Subcutaneous abdominal adipose tissue (tissue), 5 donors: ENCODE measurements around the gene PREX1.

Experiments used
- H3K27ac ChIP-seq: one replicate; pipeline ENCODE4 v1.7.0; 2013; ENCODE audit warnings: low read depth, mild to moderate bottlenecking, inconsistent platforms, low read length, moderate library complexity
- H3K27me3 ChIP-seq, 5 donors: one replicate each; pipeline ENCODE4 v1.7.0; 2013; ENCODE audit warnings: low read length in 5 of 5, inconsistent platforms in 1 of 5; ENCODE audit not compliant: control insufficient read depth in 5 of 5, insufficient read depth in 4 of 5
- H3K36me3 ChIP-seq, 5 donors: one replicate each; pipeline ENCODE4 v1.7.0; 2013; ENCODE audit warnings: low read length in 5 of 5; ENCODE audit not compliant: control insufficient read depth in 5 of 5, insufficient read depth in 5 of 5
- H3K4me1 ChIP-seq, 5 donors: one replicate each; pipeline ENCODE4 v1.7.0; 2013; ENCODE audit warnings: low read length in 5 of 5, mild to moderate bottlenecking in 3 of 5, moderate library complexity in 1 of 5; ENCODE audit not compliant: control insufficient read depth in 5 of 5, insufficient read depth in 5 of 5
- H3K4me3 ChIP-seq, 5 donors: one replicate each; pipeline ENCODE4 v1.7.0; 2013; ENCODE audit warnings: low read length in 5 of 5, low read depth in 1 of 5
- H3K9ac ChIP-seq, 5 donors: one replicate each; pipeline ENCODE4 v1.7.0; 2013; ENCODE audit warnings: low read length in 5 of 5, mild to moderate bottlenecking in 4 of 5, moderate library complexity in 3 of 5
- H3K9me3 ChIP-seq, 5 donors: one replicate each; pipeline ENCODE4 v1.7.0; 2013; ENCODE audit warnings: low read length in 5 of 5; ENCODE audit not compliant: control insufficient read depth in 5 of 5
- donor health status: healthy.
- donor health status: healthy.
- donor health status: healthy.
- donor health status: healthy.
- donor health status: healthy.

PREX1 gene

GRCh38 chr20:48703107-48703506, 124.7 kb downstream of the PREX1 start:
- Histone ChIP-seq H3K27me3 (peaks cover 0 to 15% (median 8%) of the 10 kb centered on the region in 5 donors), H3K36me3 (peaks cover 0 to 39% (median 5%) of the 10 kb centered on the region in 5 donors), H3K9ac (no peak overlapping the region), H3K4me3 (no peak overlapping the region), H3K9me3 (no peaks in the 10 kb centered on the region), H3K4me1 (peaks cover 5 to 45% (median 36%) of the 10 kb centered on the region in 5 donors), H3K27ac (no peak overlapping the region)

- Histone ChIP-seq H3K9ac (no peak overlapping the region), H3K27me3 (peaks cover 0 to 15% (median 7%) of the 10 kb centered on the region in 5 donors), H3K4me1 (peaks cover 5 to 50% (median 40%) of the 10 kb centered on the region in 5 donors), H3K27ac (no peak overlapping the region), H3K4me3 (no peak overlapping the region), H3K36me3 (peaks cover 0 to 40% (median 5%) of the 10 kb centered on the region in 5 donors), H3K9me3 (no peaks in the 10 kb centered on the region)
Measured at GRCh38 chr20:48702455-48702913, 125.3 kb downstream of the PREX1 start.

DNA sequence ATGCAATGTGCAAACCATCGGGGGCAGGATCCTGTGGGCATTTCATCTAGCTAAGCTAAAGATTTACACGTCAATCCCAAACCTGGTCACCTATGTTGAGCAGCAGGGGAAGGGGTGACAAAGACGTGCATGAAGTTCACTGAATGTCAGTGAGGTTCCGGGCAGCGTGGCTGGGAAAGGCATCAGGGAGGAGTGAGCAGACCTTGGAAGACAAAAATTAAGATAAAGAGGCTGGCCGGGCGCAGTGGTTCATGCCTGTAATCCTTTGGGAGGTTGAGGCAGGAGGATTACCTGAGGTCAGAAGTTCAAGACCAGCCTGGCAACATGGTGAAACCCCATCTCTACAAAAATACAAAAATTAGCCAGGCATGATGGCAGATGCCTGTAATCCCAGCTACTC, 126.1 kb downstream of the PREX1 start:
- Histone ChIP-seq H3K36me3 (peaks cover 0 to 33% (median 5%) of the 10 kb centered on the region in 5 donors), H3K27me3 (peaks cover 0 to 12% (median 7%) of the 10 kb centered on the region in 5 donors), H3K4me1 (peaks cover 4 to 45% (median 34%) of the 10 kb centered on the region in 5 donors), H3K9ac (no peak overlapping the region), H3K9me3 (no peaks in the 10 kb centered on the region), H3K4me3 (no peak overlapping the region), H3K27ac (no peak overlapping the region)

DNA sequence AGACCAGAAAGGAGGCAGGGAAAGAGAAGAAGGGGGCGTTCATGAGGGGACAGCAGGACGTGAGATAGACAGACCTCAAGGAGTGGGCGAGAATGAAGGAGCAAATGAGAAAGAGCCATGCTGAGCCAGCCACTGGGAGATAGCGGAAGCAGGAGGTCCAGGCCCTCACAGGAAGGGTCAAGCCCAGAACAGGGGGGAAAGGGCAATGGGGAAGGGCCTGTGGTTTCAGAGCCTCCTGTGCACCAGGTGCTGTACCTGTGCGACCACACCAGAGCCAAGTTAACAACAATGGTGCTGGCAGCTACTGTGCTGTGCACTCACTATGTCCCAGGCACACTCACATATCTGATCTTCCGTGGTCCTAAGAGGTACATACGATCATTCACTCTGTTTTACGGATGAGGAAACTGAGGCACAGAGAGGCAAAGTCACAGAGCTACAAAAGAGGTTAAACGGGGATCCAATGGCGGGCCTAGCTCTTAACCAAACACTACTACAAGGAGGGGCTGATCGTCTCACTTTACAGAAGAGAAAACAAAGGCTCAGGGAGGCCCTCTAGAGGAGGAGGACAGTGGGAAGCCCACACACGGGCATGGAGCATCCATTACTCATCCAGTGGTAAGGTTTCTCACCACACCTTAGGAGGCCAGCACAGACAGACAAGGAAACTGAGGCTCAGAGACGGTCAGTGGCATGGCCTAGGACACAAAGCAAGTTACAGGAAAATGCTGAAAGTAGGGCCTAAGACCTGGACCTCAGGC, 129.1 kb downstream of the PREX1 start:
- Histone ChIP-seq H3K27me3 (peaks cover 0 to 14% (median 7%) of the 10 kb centered on the region in 5 donors), H3K36me3 (peaks cover 0 to 38% (median 5%) of the 10 kb centered on the region in 5 donors), H3K4me3 (no peak overlapping the region), H3K27ac (no peak overlapping the region), H3K9ac (no peak overlapping the region), H3K9me3 (no peaks in the 10 kb centered on the region), H3K4me1 (peaks cover under 1 to 22% (median 15%) of the 10 kb centered on the region in 5 donors)

DNA sequence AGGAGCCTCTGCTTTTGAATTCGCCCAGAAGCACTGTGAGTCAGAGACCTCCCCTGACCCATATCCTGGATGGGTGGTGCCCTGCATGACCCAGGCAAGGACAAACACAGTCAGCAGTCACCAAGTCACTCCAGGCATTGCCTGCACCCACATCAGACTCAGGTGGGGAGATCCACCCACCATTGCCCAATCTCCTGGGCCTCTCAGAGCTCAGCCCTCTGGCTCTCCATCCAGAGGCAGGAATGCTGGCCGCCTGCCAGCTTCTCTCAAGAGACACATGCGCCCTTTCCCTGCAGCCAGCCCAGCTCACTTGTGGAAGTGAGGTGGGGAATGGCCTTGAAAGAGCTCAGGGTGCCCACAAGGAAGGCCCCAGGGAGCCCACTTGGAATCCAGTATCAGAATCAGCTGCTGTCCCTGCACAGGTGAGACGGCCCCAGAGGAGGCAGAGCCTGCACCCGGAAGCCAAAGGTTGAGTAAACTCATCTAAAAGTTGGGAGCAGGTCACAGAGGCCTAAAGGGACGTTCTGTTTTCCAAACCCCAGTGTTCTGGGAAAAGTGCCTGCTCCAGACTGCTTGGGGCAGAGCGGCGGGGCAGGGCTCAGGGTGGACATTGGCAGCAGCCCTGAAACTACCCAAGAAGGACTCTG, 129.8 kb downstream of the PREX1 start:
- Histone ChIP-seq H3K9me3 (no peaks in the 10 kb centered on the region), H3K27me3 (peaks cover 0 to 14% (median 7%) of the 10 kb centered on the region in 5 donors), H3K4me3 (no peak overlapping the region), H3K36me3 (peaks cover 0 to 39% (median 5%) of the 10 kb centered on the region in 5 donors), H3K9ac (no peak overlapping the region), H3K4me1 (peaks cover 0 to 14% (median 10%) of the 10 kb centered on the region in 5 donors), H3K27ac (no peak overlapping the region)

DNA sequence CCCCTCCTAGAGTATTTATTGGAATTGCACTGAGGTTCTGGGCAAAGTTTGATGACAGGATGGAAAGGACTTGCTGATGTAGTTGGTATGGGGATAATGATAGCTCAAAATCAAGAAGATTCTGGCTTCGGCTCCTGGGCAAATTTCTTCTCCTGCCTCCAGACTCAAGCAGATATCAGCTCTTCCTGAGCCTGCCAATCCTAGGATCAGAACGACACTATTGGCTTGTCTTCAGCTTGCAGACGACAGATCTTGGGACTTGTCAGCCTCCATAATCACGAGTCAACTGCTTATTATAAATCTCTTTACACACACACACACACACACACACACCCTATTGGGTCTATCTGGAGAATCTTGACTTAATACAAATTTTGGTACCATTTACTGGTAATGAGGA, 131.1 kb downstream of the PREX1 start:
- no peak overlapping the region for H3K4me3 ChIP-seq
- peaks cover 0 to 42% (median 6%) of the 10 kb centered on the region in 5 donors for H3K36me3 ChIP-seq
- H3K27ac ChIP-seq, result no peak overlapping the region
- no peak overlapping the region for H3K9ac ChIP-seq
- H3K9me3 ChIP-seq, result no peaks in the 10 kb centered on the region
- H3K27me3 ChIP-seq, result peaks cover 0 to 8% (median 6%) of the 10 kb centered on the region in 5 donors
- H3K4me1 ChIP-seq, result peaks cover 0 to 12% (median 10%) of the 10 kb centered on the region in 5 donors

GRCh38 chr20:48695738-48696137, 132.1 kb downstream of the PREX1 start:
- Histone ChIP-seq H3K4me1 (peaks cover 0 to 12% (median 10%) of the 10 kb centered on the region in 5 donors), H3K36me3 (peaks cover 0 to 46% (median 13%) of the 10 kb centered on the region in 5 donors), H3K9me3 (no peaks in the 10 kb centered on the region), H3K9ac (no peak overlapping the region), H3K4me3 (no peak overlapping the region), H3K27me3 (peaks cover 0 to 13% (median 11%) of the 10 kb centered on the region in 5 donors), H3K27ac (no peak overlapping the region)

GRCh38 chr20:48695255-48695654, 132.5 kb downstream of the PREX1 start:
- H3K4me1 ChIP-seq, result peaks cover 0 to 12% (median 10%) of the 10 kb centered on the region in 5 donors
- no peak overlapping the region for H3K9ac ChIP-seq
- H3K9me3 ChIP-seq, result no peaks in the 10 kb centered on the region
- H3K36me3 ChIP-seq, result peaks cover 0 to 46% (median 13%) of the 10 kb centered on the region in 5 donors
- H3K27ac ChIP-seq, result no peak overlapping the region
- peaks cover 0 to 15% (median 13%) of the 10 kb centered on the region in 5 donors for H3K27me3 ChIP-seq
- no peak overlapping the region for H3K4me3 ChIP-seq

GRCh38 chr20:48694381-48694865, 133.4 kb downstream of the PREX1 start:
- Histone ChIP-seq H3K36me3 (peaks cover 0 to 43% (median 11%) of the 10 kb centered on the region in 5 donors), H3K9me3 (no peaks in the 10 kb centered on the region), H3K4me3 (no peak overlapping the region), H3K4me1 (peaks cover 0 to 12% (median 10%) of the 10 kb centered on the region in 5 donors), H3K27ac (no peak overlapping the region), H3K9ac (no peak overlapping the region), H3K27me3 (peaks cover 0 to 15% (median 10%) of the 10 kb centered on the region in 5 donors)
